ENCODE results near the gene CDK5RAP1.

The CDK5RAP1 gene

DNA sequence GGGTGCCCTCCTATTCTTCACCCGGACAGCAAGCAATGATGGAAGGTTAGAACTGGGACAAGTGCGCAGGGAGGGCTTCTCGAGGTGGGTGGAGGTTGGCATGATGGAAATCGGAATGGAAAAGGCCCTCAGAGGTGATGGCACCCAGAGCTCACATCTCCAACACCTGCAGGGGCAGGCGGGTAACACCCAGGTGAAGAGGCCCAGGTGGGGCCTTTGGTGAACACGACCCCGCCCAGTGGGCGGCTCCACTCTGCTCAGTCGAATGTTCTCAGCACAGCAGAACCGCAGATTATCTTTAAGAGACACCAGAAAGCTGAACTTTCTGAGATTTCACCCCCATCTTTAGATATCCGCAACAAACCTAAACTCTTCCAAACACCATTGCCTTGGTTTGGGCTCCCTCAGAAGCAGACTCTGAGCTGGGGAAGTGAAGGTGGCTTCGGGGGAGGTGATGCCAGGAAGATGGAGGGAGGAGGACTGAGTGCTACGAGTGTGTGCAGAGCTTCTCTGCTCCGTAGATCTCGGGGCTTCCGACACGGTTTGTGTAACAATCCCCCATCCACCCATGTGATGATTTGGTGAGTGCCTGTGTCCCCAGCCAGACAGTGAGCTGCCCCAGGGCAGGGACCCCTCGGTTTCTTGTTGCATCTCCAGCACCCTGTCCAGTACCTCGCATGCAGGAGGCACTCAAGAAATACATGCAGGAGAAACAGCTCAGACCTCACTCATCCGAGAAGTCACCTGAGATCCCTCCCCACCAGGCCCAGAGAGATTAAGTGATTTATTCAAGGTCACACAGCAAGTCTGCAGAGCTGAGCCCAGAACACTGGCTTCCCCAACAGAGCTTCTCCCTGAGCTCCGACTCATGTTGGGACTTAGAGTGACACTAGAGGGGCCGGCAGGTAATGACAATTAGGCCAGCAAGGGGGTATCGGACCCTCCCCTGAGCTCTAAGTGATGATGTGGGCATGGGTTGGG, 72.9 kb downstream of the CDK5RAP1 start:
- no peak for FAIRE-seq

DNA sequence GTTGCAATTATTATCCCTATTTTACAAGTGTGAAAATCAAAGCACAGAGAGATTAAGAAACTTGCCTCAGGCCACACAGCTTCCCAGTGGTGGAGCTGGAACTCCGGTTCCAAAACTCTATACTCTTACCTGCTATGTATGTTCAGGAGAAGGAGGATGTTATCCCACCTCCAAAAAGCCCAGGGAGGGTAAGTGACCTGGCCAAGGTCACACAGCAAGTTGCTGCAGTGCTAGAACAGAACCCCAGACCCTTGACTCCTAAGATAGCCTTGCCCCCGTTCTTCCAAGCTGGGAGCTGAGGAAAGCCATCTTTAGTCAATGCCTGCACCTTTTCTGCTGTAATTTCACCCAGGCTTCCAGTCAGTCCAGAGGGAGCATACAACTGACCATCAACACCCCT, 76.0 kb downstream of the CDK5RAP1 start:
- FAIRE-seq: no peak

DNA sequence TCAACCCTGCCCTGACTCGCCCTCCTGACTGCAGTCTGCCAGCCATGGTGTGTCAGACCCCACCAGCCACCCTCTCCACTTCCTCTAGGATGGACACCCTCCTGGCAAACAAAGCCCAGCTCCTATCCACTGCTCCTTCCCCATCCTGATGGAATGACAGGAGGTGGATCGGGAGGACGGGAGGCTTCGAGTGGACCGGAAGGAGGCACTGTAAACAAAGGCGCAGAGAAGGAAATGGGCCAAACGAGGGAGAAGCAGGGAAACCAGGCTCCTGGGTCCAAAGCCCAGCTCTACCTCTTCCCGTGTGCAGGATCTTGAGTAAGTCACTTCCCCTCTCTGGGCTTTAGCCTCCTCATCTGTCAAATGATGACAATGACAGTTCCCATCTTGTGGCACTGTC, 78.1 kb downstream of the CDK5RAP1 start:
- no peak for FAIRE-seq

DNA sequence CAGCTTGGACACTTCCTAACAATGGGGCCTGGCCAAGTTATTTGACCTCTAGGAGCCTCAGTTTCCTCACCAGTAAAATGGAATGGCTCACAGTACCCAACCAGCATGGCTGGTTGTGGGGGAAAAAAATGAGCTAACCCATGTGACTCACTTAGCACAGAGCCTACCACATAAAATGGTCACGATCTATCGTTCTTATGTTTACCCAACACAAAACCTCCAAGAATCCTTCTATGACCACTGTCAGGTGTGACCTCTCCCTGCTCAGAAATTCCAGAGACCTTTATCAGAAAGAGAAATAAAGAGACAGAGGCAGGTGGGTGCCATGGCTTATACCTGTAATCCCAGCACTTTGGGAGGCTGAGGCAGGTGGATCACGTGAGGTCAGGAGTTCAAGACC, 78.9 kb downstream of the CDK5RAP1 start:
- FAIRE-seq: no peak

DNA sequence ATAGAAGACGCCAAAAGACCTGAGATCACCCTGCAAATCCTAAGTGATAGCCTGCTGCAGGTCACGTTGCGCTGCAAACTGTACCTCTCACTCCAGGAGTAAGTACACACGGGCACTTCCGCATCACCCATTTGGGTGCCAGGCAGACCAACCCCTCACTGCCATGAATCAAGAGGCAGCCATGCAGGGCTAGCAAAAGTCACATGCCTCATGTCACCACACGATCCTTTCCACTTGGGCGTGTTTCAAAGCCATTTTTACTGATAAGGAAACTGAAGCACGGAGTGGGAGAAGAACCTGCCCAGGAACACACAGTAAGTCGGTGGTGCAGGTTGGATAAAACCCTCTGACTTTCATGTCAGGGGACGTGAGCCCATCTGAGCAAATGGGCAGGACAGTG, 81.3 kb downstream of the CDK5RAP1 start:
- no peak for FAIRE-seq

DNA sequence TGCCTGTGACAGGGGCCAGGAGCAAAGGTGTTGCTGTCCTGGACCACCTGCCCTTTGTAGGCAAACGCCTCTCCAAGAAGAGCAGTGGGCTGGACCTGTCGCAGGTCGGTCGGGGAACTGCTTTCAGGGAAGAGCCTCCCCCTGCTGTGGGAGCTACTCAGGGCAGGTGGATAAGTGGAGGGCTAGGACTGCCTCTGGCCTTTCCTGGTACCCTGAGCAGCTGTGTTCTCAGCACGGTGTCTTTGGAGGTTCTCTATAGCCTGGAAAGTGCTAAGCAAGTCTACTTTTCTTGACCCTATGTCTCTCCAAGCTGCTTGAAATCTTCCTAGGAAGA, 83.3 kb downstream of the CDK5RAP1 start:
- no peak for FAIRE-seq

DNA sequence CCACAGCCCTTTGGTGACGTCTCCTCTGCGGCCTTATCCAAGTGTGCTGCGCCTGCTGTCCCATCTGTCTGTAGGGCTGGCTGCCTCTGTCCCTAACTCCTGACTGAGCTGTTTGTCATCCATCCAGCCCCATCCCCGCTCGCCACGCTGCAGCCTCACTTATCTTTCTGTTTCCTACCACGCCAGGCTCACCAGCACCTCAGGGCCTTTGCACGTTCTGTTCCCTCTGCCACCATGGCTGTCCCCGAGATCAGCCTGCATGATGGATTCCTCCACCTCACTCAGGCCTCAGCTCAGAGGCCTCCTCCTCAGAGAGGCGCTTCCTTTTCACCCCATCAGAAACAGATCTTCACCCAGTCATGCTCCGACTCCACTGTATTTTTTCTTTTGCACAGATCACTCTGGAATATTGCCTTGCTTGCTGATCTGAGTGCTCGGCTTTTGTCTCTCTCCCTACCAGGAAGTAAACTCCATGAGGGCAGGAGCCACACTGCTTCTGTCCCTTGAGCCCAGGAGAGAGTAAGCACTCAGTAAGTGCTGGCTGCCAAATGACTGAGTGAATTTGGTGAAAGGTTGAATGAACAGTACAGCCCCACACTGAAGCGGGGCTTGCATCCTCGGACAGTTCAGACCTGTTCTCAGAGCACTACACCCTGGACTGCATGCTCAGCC, 83.8 kb downstream of the CDK5RAP1 start:
- FAIRE-seq: no peak

DNA sequence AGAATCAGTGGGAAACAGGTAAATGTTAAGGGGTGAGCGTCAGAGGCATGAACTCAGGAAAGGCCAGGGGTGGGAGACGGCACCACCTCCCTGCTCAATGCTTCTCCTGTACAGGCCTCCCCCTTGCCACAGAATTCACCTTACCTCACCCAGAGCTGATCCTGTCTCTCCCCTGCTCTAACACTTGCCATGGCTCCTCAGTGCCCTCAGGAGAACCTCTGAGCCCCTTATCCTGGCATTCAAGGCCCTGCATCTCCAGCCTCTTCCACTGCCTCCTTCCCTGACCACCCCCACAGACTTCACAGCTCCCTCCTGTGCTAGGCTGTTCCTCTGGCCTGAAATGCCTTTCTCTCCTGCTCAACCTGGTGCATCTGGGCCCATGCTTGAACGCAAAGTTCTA, 84.4 kb downstream of the CDK5RAP1 start:
- FAIRE-seq: no peak

DNA sequence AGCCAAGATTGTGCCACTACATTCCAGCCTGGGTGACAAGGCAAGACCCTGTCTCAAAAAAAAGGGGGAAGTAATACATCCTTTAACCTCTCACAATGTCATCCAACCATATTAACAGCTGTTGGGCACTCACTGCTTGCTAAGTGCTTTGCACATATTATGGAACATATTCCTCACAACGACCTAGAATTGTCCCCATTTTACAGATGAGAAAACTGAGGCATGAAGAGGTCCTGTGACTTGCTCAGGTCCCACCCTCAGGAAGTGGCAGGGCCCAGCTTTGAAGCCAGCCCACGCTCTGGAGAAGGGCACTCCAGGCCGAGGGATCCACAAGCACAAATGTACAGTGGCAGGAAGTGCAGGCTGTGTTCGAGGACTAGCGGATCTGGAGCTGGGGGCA, 85.0 kb downstream of the CDK5RAP1 start:
- FAIRE-seq: no peak

DNA sequence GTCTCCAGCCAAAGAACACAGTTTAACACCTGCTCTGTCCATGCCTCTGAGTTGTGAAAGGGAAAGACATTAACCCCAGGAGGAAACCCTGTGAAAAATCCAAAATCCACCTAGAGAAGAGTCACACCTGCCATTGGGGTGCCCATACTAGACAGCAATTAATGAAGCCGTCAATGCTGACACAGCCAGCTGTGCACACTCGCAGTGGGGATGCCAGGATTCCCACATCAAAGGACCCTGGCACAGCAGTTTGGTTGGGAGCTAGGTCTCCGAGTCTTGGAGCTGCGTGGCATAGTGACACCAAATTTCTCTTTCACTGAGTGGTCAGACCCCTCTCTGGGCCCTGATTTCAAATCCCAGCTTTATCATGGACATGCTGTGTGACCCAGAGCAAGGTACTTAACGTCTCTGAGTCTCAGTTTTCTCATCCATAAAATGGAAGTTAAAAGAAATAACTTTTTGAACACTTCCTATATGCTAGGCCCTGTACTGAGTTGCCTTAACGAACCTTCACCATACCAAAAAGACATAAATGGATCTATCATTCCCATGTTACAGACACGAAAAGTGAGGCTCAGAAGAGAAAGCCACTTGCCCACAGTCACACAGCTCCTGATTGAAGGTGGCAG, 87.5 kb downstream of the CDK5RAP1 start:
- no peak for FAIRE-seq

DNA sequence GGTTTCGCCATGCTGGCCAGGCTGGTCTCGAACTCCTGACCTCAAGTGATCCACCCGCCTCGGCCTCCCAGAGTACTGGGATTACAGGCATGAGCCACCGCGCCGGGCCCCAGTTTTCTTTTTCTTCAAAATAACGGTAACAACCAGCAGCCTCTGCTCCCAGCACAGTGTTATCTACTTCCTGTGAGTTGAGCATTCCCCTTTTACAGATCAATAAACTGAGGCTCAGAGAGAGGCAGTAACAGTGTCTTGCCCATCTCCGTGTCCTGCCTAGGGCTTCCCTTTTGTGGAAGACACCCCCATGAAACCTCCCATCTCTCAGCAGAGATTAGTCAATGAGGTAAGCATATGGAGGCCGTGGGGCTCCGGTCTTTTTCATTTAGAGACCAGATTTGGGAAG, 88.7 kb downstream of the CDK5RAP1 start:
- FAIRE-seq: no peak

DNA sequence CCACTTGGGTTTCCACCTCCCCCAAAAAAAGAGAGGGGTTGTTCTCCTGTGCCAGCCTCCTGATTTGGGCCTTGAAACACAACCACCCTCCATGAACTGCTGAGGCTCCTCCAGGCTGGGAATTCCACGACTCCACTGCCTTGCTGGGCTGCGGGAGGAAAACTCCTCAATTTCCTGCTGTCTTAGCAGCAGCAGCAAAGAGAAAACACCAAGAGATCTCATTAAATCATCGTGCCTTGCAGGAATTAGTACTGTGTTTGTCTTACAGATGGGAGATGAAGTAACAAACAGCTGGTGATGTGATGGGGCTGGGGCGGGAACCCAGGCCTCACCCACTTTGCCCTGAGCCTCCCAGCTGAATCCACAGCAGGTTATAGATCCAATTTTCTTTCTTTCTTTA, 89.3 kb downstream of the CDK5RAP1 start:
- no peak for FAIRE-seq

DNA sequence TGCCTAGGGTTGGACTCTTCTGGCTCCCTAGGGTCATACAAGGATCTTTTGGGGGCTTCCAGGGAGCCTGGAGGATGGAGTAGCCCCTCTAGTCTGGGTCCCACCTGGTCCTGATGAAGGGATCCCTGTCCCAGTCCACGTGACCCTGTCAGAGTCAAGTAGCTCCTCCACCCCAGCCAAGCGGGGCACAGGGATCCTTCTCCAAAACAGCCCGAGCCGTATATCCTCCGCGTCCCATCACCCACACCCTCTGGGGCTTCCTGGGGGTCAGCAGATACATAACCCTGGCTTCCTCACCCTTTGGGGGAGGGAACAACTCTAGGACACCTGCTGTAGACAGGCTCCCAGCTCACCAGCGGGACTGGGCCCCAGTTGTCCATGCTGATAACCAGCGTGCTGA, 90.3 kb downstream of the CDK5RAP1 start:
- no peak for FAIRE-seq

DNA sequence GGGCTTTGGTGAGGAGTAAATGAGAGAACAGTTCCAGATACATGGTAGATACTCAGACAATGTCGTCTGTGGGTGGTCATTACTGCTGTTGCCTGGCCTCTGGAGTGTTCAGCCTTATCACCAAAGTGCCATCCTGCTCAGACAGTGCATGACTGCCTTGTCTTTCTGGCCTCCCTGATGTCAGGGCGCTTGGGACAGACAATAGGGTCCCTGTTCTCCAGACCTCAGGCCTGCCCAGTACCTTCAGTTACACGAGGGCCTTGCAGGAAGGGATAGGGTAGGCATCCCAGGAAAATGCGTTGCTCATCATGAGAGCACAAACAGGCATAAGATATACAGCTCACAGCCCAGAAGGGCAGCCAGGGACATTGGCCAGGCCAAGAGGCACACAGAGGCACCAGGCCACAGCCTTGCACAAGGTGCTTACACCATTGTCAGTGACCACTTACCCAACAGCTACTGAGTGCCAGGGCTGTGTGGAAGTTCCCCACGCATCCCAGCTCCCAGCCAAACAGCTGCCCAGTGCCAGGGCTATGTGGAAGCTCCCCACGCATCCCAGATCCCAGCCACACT, 90.9 kb downstream of the CDK5RAP1 start:
- FAIRE-seq: no peak

DNA sequence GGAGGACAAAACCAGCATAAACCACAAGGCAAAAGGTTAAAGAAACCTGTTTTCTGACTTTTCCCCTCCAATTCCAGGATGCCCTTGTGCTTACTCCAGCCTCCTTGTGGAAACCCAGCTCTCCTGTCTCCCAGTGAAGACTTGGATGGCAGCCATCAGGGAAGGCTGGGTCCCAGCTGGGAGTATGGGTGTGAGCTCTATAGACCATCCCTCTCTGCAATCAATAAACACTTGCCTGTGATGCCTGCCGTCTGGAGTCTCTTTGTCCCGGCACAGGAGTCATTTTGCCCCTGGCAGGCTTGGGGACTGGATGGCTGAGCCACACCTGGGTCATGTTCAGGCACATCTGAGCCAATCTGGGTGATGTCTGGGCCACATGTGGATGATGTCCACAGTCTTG, 91.7 kb downstream of the CDK5RAP1 start:
- no peak for FAIRE-seq
